GM21526 (cell line): Measurements from ENCODE around the gene SGO2.
"Not testable (repeated sequence)": the region's sequence is repeated elsewhere in the genome, so short reads cannot be mapped to it uniquely, and the experiment has no call there.

Source experiments
- ATAC-seq: cut with Tn5 transposase; IDR thresholded peaks from one replicate; pipeline ENCODE4 v1.9.1; 2021; ENCODE audit warnings: moderate library complexity; ENCODE audit not compliant: unreplicated experiment, low FRiP score

The SGO2 gene

GRCh38 chr2:200588076-200588678 is 62.2 kb downstream of the SGO2 start:
- no peak for ATAC-seq

- ATAC-seq: no peak
Measured at GRCh38 chr2:200590090-200590489, 64.1 kb downstream of the SGO2 start.

GRCh38 chr2:200591308-200591707 is 65.3 kb downstream of the SGO2 start:
- no peak for ATAC-seq

- no peak for ATAC-seq
Measured at GRCh38 chr2:200592406-200593075, 66.5 kb downstream of the SGO2 start.

GRCh38 chr2:200593905-200594304 is 67.9 kb downstream of the SGO2 start:
- no peak for ATAC-seq

GRCh38 chr2:200595913-200596312 is 69.9 kb downstream of the SGO2 start:
- ATAC-seq: no peak

GRCh38 chr2:200596774-200597570 is 71.0 kb downstream of the SGO2 start:
- ATAC-seq: no peak

GRCh38 chr2:200599206-200599605 is 73.2 kb downstream of the SGO2 start:
- ATAC-seq: no peak

- no peak for ATAC-seq
Measured at GRCh38 chr2:200600549-200601225, 74.7 kb downstream of the SGO2 start.

- no peak for ATAC-seq
Measured at GRCh38 chr2:200602584-200602983, 76.6 kb downstream of the SGO2 start.

- no peak for ATAC-seq
Measured at GRCh38 chr2:200603972-200604371, 78.0 kb downstream of the SGO2 start.

GRCh38 chr2:200604571-200605255 is 78.7 kb downstream of the SGO2 start:
- ATAC-seq: no peak

- ATAC-seq: no peak
Measured at GRCh38 chr2:200608341-200609027, 82.5 kb downstream of the SGO2 start.

- no peak for ATAC-seq
Measured at GRCh38 chr2:200609028-200609614, 83.1 kb downstream of the SGO2 start.

- ATAC-seq: not testable (repeated sequence)
Measured at GRCh38 chr2:200610217-200610616, 84.2 kb downstream of the SGO2 start.

- ATAC-seq: no peak
Measured at GRCh38 chr2:200613692-200614091, 87.7 kb downstream of the SGO2 start.

- ATAC-seq: no peak
Measured at GRCh38 chr2:200614249-200614648, 88.2 kb downstream of the SGO2 start.

GRCh38 chr2:200615247-200615646 is 89.2 kb downstream of the SGO2 start:
- ATAC-seq: peak; percentile 54

GRCh38 chr2:200616193-200616592 is 90.2 kb downstream of the SGO2 start:
- ATAC-seq: no peak

GRCh38 chr2:200616656-200617055 is 90.6 kb downstream of the SGO2 start:
- ATAC-seq: no peak
